Measurements from ENCODE around the gene ELF5. TPM values are rescaled to one million over a fixed set of nuclear protein-coding genes. Genes with fewer than 3 reads are reported as not detected.

ELF5 gene
- total RNA-seq, 1 experiment from 2014 or later, result 0.61 TPM

DNA sequence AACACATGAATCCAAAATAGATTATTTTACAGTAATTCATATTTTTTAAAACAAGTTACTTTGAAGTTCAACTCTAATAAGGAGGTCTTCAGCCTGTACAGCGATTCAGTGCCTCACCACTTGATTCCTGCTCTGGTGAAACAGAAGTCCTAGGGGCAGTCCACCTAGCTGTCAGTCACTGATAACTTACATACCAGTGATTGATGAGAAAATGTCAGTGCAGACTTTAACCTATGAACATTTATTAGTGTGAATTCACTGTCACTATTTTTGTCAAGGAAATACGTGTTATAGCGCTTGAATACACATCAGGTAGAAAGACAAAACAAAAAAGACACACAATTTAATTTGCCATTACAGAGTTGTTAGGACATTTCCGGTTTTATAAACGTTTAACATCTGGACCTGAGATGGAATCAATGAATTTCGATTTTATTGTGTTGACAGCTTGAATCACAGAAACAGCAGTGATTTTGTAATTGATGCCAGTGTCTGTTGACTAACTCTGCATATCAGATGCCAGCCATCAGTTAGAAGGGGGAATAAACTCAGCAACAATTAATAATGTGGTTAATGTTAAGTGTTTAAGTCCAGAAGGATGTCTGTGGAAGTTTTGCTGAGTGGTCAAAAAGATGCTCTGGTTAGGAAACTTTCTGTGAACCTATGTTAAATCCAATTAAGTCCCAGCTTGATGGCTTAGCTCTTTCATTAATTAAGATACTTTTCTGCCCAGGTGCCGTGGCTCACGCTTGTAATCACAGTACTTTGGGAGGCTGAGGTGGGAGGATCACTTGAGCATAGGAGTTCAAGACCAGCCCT, 34.5 kb downstream of the ELF5 start:
- ChIA-PET POLR2A (ENCODE audit: unreplicated experiment) (no interaction called here), CTCF (interaction anchor here (0.6 to 0.7 kb wide), 2 partner anchors 368 to 666 kb away, joined by 3 to 9 read pairs; no protein-coding TSS in a partner anchor)
- no peak overlapping the region for H3K4me3 ChIP-seq
- H3K9me3 ChIP-seq (ENCODE audit: insufficient read depth, low read depth), result no peaks in the 10 kb centered on the region
- H3K36me3 ChIP-seq (ENCODE audit: low read depth), result no peaks in the 10 kb centered on the region
- H3K9me2 ChIP-seq (ENCODE audit: insufficient read depth), result no peaks in the 10 kb centered on the region
- H3K4me1 ChIP-seq (replicated peaks; ENCODE audit: insufficient read depth), result peaks cover 6% of the 10 kb centered on the region; the same call in 1 of the 2 replicates
- H4K20me1 ChIP-seq (ENCODE audit: insufficient read depth), result no peaks in the 10 kb centered on the region
- intact Hi-C loops (cut with micrococcal nuclease; ENCODE audit: unreplicated experiment), result no loop called here
- no peak overlapping the region for H3K27ac ChIP-seq
- H2AFZ ChIP-seq, result no peak overlapping the region
- H3F3A ChIP-seq (ENCODE audit: insufficient read depth, low read depth), result 0 out of 2 replicates have a peak, but pooled peaks cover under 1% of the 10 kb centered on the region
- BruUV-seq (replicated peaks), result no TSS peak
- no peak overlapping the region for H3K4me2 ChIP-seq
- H3K27me3 ChIP-seq (ENCODE audit: insufficient read depth, low read depth), result no peaks in the 10 kb centered on the region
- TF ChIP-seq CTCF (conservative IDR thresholded peaks at IDR 0.05) (no peak), EZH2 (IDR thresholded peaks at IDR 0.05; ENCODE audit: low read depth) (no peak)
- no peaks in the 10 kb centered on the region for H3K79me2 ChIP-seq (ENCODE audit: low read depth)
- DNase-seq, result no peak

DNA sequence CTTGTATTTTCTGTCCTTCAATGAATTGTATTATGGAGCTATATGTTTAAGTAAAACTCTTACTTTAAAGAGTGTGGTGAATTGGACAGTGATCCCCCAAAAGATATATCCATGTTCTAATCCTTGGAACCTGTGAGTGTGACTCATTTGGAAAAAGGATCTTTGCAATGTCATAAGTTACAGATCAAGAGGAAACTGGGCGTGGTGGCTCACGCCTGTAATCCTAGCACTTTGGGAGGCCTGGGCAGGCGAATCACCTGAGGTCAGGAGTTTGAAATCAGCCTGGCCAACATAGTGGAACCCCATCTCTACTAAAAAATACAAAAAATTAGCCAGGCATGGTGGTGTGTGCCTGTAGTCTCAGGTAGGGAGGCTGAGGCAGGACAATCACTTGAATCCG, 36.7 kb downstream of the ELF5 start:
- Histone ChIP-seq H3K4me3 (no peak overlapping the region), H3K4me1 (replicated peaks; ENCODE audit: insufficient read depth) (peaks cover 6% of the 10 kb centered on the region; the same call in 1 of the 2 replicates), H3K36me3 (ENCODE audit: low read depth) (peaks cover 6% of the 10 kb centered on the region; the same call in 1 of the 2 replicates), H4K20me1 (ENCODE audit: insufficient read depth) (no peaks in the 10 kb centered on the region), H3F3A (ENCODE audit: insufficient read depth, low read depth) (0 out of 2 replicates have a peak, but pooled peaks cover 9% of the 10 kb centered on the region), H3K27ac (no peak overlapping the region), H3K9me3 (ENCODE audit: insufficient read depth, low read depth) (no peaks in the 10 kb centered on the region), H3K27me3 (ENCODE audit: insufficient read depth, low read depth) (no peaks in the 10 kb centered on the region), H3K4me2 (no peak overlapping the region), H3K79me2 (ENCODE audit: low read depth) (no peaks in the 10 kb centered on the region), H3K9me2 (ENCODE audit: insufficient read depth) (no peaks in the 10 kb centered on the region), H2AFZ (no peak overlapping the region)
- POLR2A ChIA-PET (ENCODE audit: unreplicated experiment), result no interaction called here
- no TSS peak for BruUV-seq (replicated peaks)
- DNase-seq, result peak in 1 of 2 experiments; percentile 56
- no peak for TF ChIP-seq EZH2 (IDR thresholded peaks at IDR 0.05; ENCODE audit: low read depth)
- TF ChIP-seq CTCF (conservative IDR thresholded peaks at IDR 0.05), result no peak
- CTCF ChIA-PET, result no interaction called here
- intact Hi-C loops (cut with micrococcal nuclease; ENCODE audit: unreplicated experiment), result no loop called here

GRCh38 chr11:34475656-34476055, 37.9 kb downstream of the ELF5 start:
- Histone ChIP-seq H2AFZ (no peak overlapping the region), H3K79me2 (ENCODE audit: low read depth) (no peaks in the 10 kb centered on the region), H3K9me3 (ENCODE audit: insufficient read depth, low read depth) (no peaks in the 10 kb centered on the region), H4K20me1 (ENCODE audit: insufficient read depth) (no peaks in the 10 kb centered on the region), H3K27ac (no peak overlapping the region), H3K4me2 (no peak overlapping the region), H3K36me3 (ENCODE audit: low read depth) (peaks cover 8% of the 10 kb centered on the region; the same call in 1 of the 2 replicates), H3K27me3 (ENCODE audit: insufficient read depth, low read depth) (no peaks in the 10 kb centered on the region), H3K4me1 (replicated peaks; ENCODE audit: insufficient read depth) (peaks cover 6% of the 10 kb centered on the region; the same call in 1 of the 2 replicates), H3K9me2 (ENCODE audit: insufficient read depth) (no peaks in the 10 kb centered on the region), H3K4me3 (no peak overlapping the region), H3F3A (ENCODE audit: insufficient read depth, low read depth) (peaks cover 18% of the 10 kb centered on the region)
- DNase-seq, result no peak
- intact Hi-C loops (cut with micrococcal nuclease; ENCODE audit: unreplicated experiment), result no loop called here
- BruUV-seq (replicated peaks), result no TSS peak
- ChIA-PET CTCF (no interaction called here), POLR2A (ENCODE audit: unreplicated experiment) (no interaction called here)
- TF ChIP-seq EZH2 (IDR thresholded peaks at IDR 0.05; ENCODE audit: low read depth), result no peak
- TF ChIP-seq CTCF (conservative IDR thresholded peaks at IDR 0.05), result no peak

All from PC-9 (cell line).